Tibial nerve (tissue), 4 donors: ENCODE measurements around the gene MRPL53. TPM values are rescaled to one million over a fixed set of nuclear protein-coding genes. Genes with fewer than 3 reads are reported as not detected.

Experiments
- DNase-seq, 2 donors: peaks; one replicate each; pipeline ENCODE4 v3.0.0-alpha.2; 2019; ENCODE audit warnings: low spot score in 2 of 2
- H3K27ac ChIP-seq, 4 donors: fragments of 200-600 bp; sonication (generic) in 3 of 4; one replicate each; pipeline ENCODE4 v1.5.1; 2017 to 2019; ENCODE audit warnings: mild to moderate bottlenecking in 1 of 4
- H3K27me3 ChIP-seq, 2 donors: fragments of 200-600 bp; sonication (generic) in 1 of 2; one replicate each; pipeline versions ENCODE4 v1.5.1 to v1.6.0; 2017 to 2019
- H3K36me3 ChIP-seq, 3 donors: fragments of 200-600 bp; sonication (generic); one replicate each; pipeline ENCODE4 v1.5.1; 2018 to 2019
- H3K4me1 ChIP-seq, 4 donors: fragments of 200-600 bp; sonication (generic) in 3 of 4; one replicate each; pipeline ENCODE4 v1.5.1; 2017 to 2019
- H3K4me3 ChIP-seq, 4 donors: fragments of 200-600 bp; sonication (generic) in 3 of 4; one replicate each; pipeline ENCODE4 v1.5.1; 2017 to 2019; ENCODE audit warnings: mild to moderate bottlenecking in 1 of 4, moderate library complexity in 1 of 4
- H3K9me3 ChIP-seq, 4 donors: fragments of 200-600 bp; sonication (generic) in 3 of 4; one replicate each; pipeline ENCODE4 v1.5.1; 2017 to 2019
- CTCF ChIP-seq, 5 experiments: fragments of 200-600 bp in 3 of 5; fragments of 450-650 bp in 2 of 5; sonication (generic) in 3 of 5; IDR thresholded peaks; one replicate each; pipeline ENCODE4 v1.5.1; 2016 to 2019; ENCODE audit warnings: antibody characterized with exemption in 5 of 5, mild to moderate bottlenecking in 3 of 5, moderate library complexity in 2 of 5
- EP300 ChIP-seq, 2 donors: sonication (generic); formaldehyde crosslinking; IDR thresholded peaks; one replicate each; pipeline ENCODE4 v1.6.1; 2017; ENCODE audit warnings: antibody characterized with exemption in 2 of 2, mild to moderate bottlenecking in 1 of 2
- POLR2A ChIP-seq, 2 donors: fragments of 450-650 bp; IDR thresholded peaks; one replicate each; pipeline ENCODE4 v1.6.1; 2017; ENCODE audit warnings: antibody characterized with exemption in 2 of 2, mild to moderate bottlenecking in 2 of 2, moderate library complexity in 2 of 2
- WGBS, 2 donors: methylation state at CpG; one replicate each; pipeline ENCODE4 v1.1.5; 2018; 5-methylcytosine and 5-hydroxymethylcytosine counted together
- total RNA-seq, 4 donors: library from RNA; depleted of rRNA; stranded (reverse); fragments of >200 nt; gene quantifications; one replicate each; pipeline ENCODE4 v1.1.0, GENCODE V29; 2016

The MRPL53 gene
- total RNA-seq, 4 donors from 2014 or later, result 15.9 to 86.1 (median 34.4) TPM

GRCh38 chr2:74440378-74441169 lies 31.9 kb downstream of the MRPL53 start:
- H3K4me3 ChIP-seq, result peak overlapping the region; percentile 45 to 66 (median 56)
- no peaks in the 10 kb centered on the region for H3K9me3 ChIP-seq
- DNase-seq, result peak; percentile 66 to 77
- H3K27me3 ChIP-seq, result no peaks in the 10 kb centered on the region
- peaks cover 0 to 5% (median 0%) of the 10 kb centered on the region in 3 donors for H3K36me3 ChIP-seq
- H3K4me1 ChIP-seq, result peaks cover 0 to 81% (median 11%) of the 10 kb centered on the region in 4 donors
- peak overlapping the region; percentile 83 to 94 (median 86) for H3K27ac ChIP-seq
- WGBS, 2 donors, result 4 to 13% methylated on average over 37 to 43 of the region's 45 CpGs
- TF ChIP-seq CTCF (IDR thresholded peaks at IDR 0.05) (peak; percentile 7 to 76 (median 30)), POLR2A (IDR thresholded peaks at IDR 0.05) (peak; percentile 45 to 57), EP300 (IDR thresholded peaks at IDR 0.05) (peak; percentile 19 to 87)

GRCh38 chr2:74439803-74440377 lies 32.6 kb downstream of the MRPL53 start:
- peak; percentile 68 to 86 for DNase-seq

GRCh38 chr2:74439373-74439772 lies 33.1 kb downstream of the MRPL53 start:
- H3K4me1 ChIP-seq, result peaks cover 0 to 87% (median 11%) of the 10 kb centered on the region in 4 donors
- peak overlapping the region; percentile 45 to 66 (median 56) for H3K4me3 ChIP-seq
- no peaks in the 10 kb centered on the region for H3K9me3 ChIP-seq
- 26 to 29% methylated on average over 3 of the region's 3 CpGs for WGBS, 2 donors
- no peaks in the 10 kb centered on the region for H3K27me3 ChIP-seq
- TF ChIP-seq EP300 (IDR thresholded peaks at IDR 0.05) (no peak), POLR2A (IDR thresholded peaks at IDR 0.05) (no peak), CTCF (IDR thresholded peaks at IDR 0.05) (no peak)
- H3K27ac ChIP-seq, result peak overlapping the region; percentile 83 to 94 (median 86)
- no peak for DNase-seq
- peaks cover 0 to 5% (median 0%) of the 10 kb centered on the region in 3 donors for H3K36me3 ChIP-seq

More at GRCh38 chr2:74439803-74440377, 32.6 kb downstream of the MRPL53 start:
- peaks cover 0 to 5% (median 0%) of the 10 kb centered on the region in 3 donors for H3K36me3 ChIP-seq
- no peaks in the 10 kb centered on the region for H3K9me3 ChIP-seq
- H3K4me3 ChIP-seq, result peak overlapping the region; percentile 45 to 66 (median 56)
- H3K27me3 ChIP-seq, result no peaks in the 10 kb centered on the region
- WGBS, 2 donors, result 9 to 13% methylated on average over 14 of the region's 14 CpGs
- peak in 1 of 2 donors; percentile 27 for TF ChIP-seq POLR2A (IDR thresholded peaks at IDR 0.05)
- peak in 1 of 5 experiments; percentile 16 for TF ChIP-seq CTCF (IDR thresholded peaks at IDR 0.05)
- peak in 1 of 2 donors; percentile 78 for TF ChIP-seq EP300 (IDR thresholded peaks at IDR 0.05)
- peaks cover 0 to 88% (median 11%) of the 10 kb centered on the region in 4 donors for H3K4me1 ChIP-seq
- peak overlapping the region; percentile 83 to 94 (median 86) for H3K27ac ChIP-seq

GRCh38 chr2:74438248-74438647 lies 34.2 kb downstream of the MRPL53 start:
- no peak for TF ChIP-seq POLR2A (IDR thresholded peaks at IDR 0.05)
- TF ChIP-seq CTCF (IDR thresholded peaks at IDR 0.05), result peak in 1 of 5 experiments; percentile 15
- Histone ChIP-seq H3K36me3 (peaks cover 0 to 5% (median 0%) of the 10 kb centered on the region in 3 donors), H3K27ac (peak overlapping the region; percentile 83 to 94 (median 86)), H3K4me3 (peak overlapping the region; percentile 45 to 66 (median 56)), H3K9me3 (no peaks in the 10 kb centered on the region), H3K27me3 (no peaks in the 10 kb centered on the region), H3K4me1 (peaks cover 0 to 84% (median 11%) of the 10 kb centered on the region in 4 donors)
- WGBS, 2 donors, result 73% methylated on average over 1 of the region's 1 CpG
- no peak for DNase-seq
